ENCODE results near the gene TIGD2. TPM values are rescaled to one million over a fixed set of nuclear protein-coding genes. Genes with fewer than 3 reads are reported as not detected.

TIGD2 gene
- total and polyA plus RNA-seq, 10 donors: 2.2 to 8.0 (median 5.3) TPM

- intact Hi-C loops (cut with DNase I; ENCODE audit: low total_unique reads): no loop called here
- Histone ChIP-seq H3K27ac (no peak overlapping the region), H3K4me3 (no peak overlapping the region), H3K36me3 (no peaks in the 10 kb centered on the region), H3K27me3 (replicated peaks in 1 of 7) (no peaks in the 10 kb centered on the region), H3K9me3 (no peaks in the 10 kb centered on the region), H3K4me1 (no peaks in the 10 kb centered on the region)
- 81 to 90% (median 84%) methylated on average over 2 of the region's 2 CpGs for WGBS, 5 donors
- no peak for DNase-seq
- no peak for TF ChIP-seq POLR2A (IDR thresholded peaks at IDR 0.05)
- no peak for TF ChIP-seq CTCF (IDR thresholded peaks at IDR 0.05 in 8 of 11, conservative IDR thresholded peaks at IDR 0.05 in 3 of 11)
- TF ChIP-seq POLR2AphosphoS5 (IDR thresholded peaks at IDR 0.05): no peak
Observed at GRCh38 chr4:89070041-89070440, 41.3 kb upstream of the TIGD2 start.

GRCh38 chr4:89071311-89071710, 40.0 kb upstream of the TIGD2 start:
- no peaks in the 10 kb centered on the region for H3K4me1 ChIP-seq
- 67 to 78% (median 73%) methylated on average over 3 of the region's 3 CpGs for WGBS, 5 donors
- H3K4me3 ChIP-seq: no peak overlapping the region
- H3K36me3 ChIP-seq: no peaks in the 10 kb centered on the region
- intact Hi-C loops (cut with DNase I; ENCODE audit: low total_unique reads): no loop called here
- no peaks in the 10 kb centered on the region for H3K27me3 ChIP-seq (replicated peaks in 1 of 7)
- DNase-seq: no peak
- H3K27ac ChIP-seq: no peak overlapping the region
- no peak for TF ChIP-seq CTCF (IDR thresholded peaks at IDR 0.05 in 8 of 11, conservative IDR thresholded peaks at IDR 0.05 in 3 of 11)
- TF ChIP-seq POLR2AphosphoS5 (IDR thresholded peaks at IDR 0.05): no peak
- no peak for TF ChIP-seq POLR2A (IDR thresholded peaks at IDR 0.05)
- H3K9me3 ChIP-seq: no peaks in the 10 kb centered on the region

GRCh38 chr4:89072921-89073320, 38.4 kb upstream of the TIGD2 start:
- Histone ChIP-seq H3K9me3 (peaks cover 0 to 13% (median 6%) of the 10 kb centered on the region in 8 donors), H3K4me3 (no peak overlapping the region), H3K27ac (no peak overlapping the region), H3K36me3 (no peaks in the 10 kb centered on the region), H3K27me3 (replicated peaks in 1 of 7) (no peaks in the 10 kb centered on the region), H3K4me1 (no peaks in the 10 kb centered on the region)
- intact Hi-C loops (cut with DNase I; ENCODE audit: low total_unique reads): no loop called here
- TF ChIP-seq POLR2A (IDR thresholded peaks at IDR 0.05) (no peak), POLR2AphosphoS5 (IDR thresholded peaks at IDR 0.05) (no peak), CTCF (IDR thresholded peaks at IDR 0.05 in 8 of 11, conservative IDR thresholded peaks at IDR 0.05 in 3 of 11) (no peak)
- 80 to 98% (median 90%) methylated on average over 1 of the region's 1 CpG for WGBS, 5 donors
- DNase-seq: no peak

GRCh38 chr4:89077761-89078160, 33.6 kb upstream of the TIGD2 start:
- Histone ChIP-seq H3K36me3 (no peaks in the 10 kb centered on the region), H3K9me3 (peaks cover 2 to 32% (median 21%) of the 10 kb centered on the region in 8 donors), H3K27me3 (replicated peaks in 1 of 7) (no peaks in the 10 kb centered on the region), H3K4me3 (no peak overlapping the region), H3K27ac (no peak overlapping the region), H3K4me1 (no peaks in the 10 kb centered on the region)
- no peak for DNase-seq
- TF ChIP-seq POLR2AphosphoS5 (IDR thresholded peaks at IDR 0.05) (no peak), CTCF (IDR thresholded peaks at IDR 0.05 in 8 of 11, conservative IDR thresholded peaks at IDR 0.05 in 3 of 11) (no peak)
- intact Hi-C loops (cut with DNase I; ENCODE audit: low total_unique reads): no loop called here

Data from spleen (tissue), 11 donors.